GM10248 (cell line): ENCODE data around the gene FAM200B.

Experiments used
- CTCF ChIA-PET: fragments of 300-600 bp; sonication (Branson Sonifier 250); formaldehyde crosslinking; extraction: SDS; loops from one replicate; lab custom pipeline; 2021; ENCODE audit warnings: antibody characterized with exemption; lab: Yijun Ruan, JAX
- POLR2A ChIA-PET: fragments of 350-650 bp; sonication (Branson Sonifier 250); formaldehyde crosslinking; extraction: SDS; loops from one replicate; lab custom pipeline; 2020; ENCODE audit warnings: antibody characterized with exemption; lab: Yijun Ruan, JAX
- DNase-seq: peaks from one replicate; pipeline ENCODE4 v3.0.0; 2012; ENCODE audit errors: extremely low spot score
- CTCF ChIP-seq: IDR thresholded peaks from 2 replicates; pipeline ENCODE4 v1.5.1; 2012; ENCODE audit warnings: mild to moderate bottlenecking, low read depth; ENCODE audit errors: extremely low read depth, missing control alignments, control extremely low read depth

FAM200B gene

GRCh38 chr4:15691346-15692135 lies 9.9 kb downstream of the FAM200B start:
- CTCF ChIA-PET, result no interaction called here
- no peak for DNase-seq
- POLR2A ChIA-PET, result no interaction called here
- TF ChIP-seq CTCF, result no peak

- ChIA-PET POLR2A (no interaction called here), CTCF (interaction anchor here (1.1 kb wide), 1 partner anchor 9 kb away, joined by 4 read pairs; no protein-coding TSS in a partner anchor)
- no peak for TF ChIP-seq CTCF
- DNase-seq, result no peak
Measured at GRCh38 chr4:15692602-15693001, 11.0 kb downstream of the FAM200B start.

DNA sequence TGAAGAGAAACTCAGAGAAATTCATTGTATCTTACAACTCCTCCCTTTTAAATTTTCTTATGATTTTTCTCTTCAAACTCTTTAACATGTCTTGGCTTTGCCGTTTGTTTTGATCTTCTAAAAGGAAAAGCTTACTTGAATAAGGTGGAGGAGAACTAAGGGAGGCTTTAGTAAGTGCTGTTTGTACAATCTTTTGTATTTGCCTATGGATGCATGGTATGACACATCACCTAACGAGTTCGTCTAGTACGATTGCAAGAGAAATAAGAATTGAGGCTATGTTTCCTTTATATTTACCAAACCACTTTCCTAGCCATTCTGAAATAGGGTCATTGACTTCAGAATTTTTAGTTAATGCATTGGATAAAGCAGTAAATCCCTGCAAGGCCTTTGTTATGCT lies 12.8 kb downstream of the FAM200B start:
- CTCF ChIA-PET, result interaction anchor here (0.9 to 1.3 kb wide), 2 partner anchors 11 to 12 kb away, joined by 3 read pairs; no protein-coding TSS in a partner anchor
- no peak for TF ChIP-seq CTCF
- no peak for DNase-seq
- POLR2A ChIA-PET, result no interaction called here

- ChIA-PET POLR2A (no interaction called here), CTCF (interaction anchor here (0.9 to 1.3 kb wide), 2 partner anchors 10 to 12 kb away, joined by 3 read pairs; no protein-coding TSS in a partner anchor)
- no peak for DNase-seq
- TF ChIP-seq CTCF, result no peak
Measured at GRCh38 chr4:15695240-15695699, 13.6 kb downstream of the FAM200B start.

DNA sequence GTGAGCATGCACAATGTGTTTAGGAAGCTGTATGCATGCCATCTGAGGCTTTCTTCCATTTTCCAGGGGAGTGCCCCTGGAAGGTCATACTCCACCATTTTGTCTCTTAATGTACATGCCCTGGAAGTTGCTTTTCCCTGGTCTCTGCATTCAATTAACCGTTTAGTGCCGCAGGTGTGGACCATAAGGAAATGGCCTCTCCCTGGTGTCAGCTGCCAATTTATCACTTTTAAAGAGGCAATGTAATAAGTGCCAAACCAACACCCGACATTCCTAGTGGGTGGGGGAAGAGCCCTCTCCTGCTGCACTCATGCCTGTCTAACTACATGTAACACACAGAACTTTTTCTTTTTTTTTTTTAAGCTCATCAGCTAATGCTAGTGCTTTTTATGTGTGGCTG lies 14.1 kb downstream of the FAM200B start:
- POLR2A ChIA-PET, result no interaction called here
- no peak for DNase-seq
- CTCF ChIA-PET, result no interaction called here
- no peak for TF ChIP-seq CTCF

DNA sequence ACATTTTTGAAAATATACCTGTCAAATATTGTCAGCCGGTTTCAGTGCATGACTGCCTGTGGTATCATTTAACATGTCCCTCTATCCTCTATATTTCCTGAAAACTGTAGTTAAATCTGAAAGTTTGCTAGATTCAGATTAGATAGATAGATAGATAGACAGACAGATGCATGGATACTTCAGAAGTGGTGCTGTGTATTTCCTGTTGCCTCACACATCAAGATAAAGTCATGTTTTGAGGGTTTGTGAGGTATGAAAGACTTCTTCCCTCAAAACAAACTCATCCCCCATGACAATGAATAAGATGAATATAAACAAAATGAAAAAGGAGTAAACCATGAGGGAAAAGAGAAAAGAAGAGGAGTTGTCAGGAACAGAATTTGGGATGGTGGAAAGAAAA lies 15.2 kb downstream of the FAM200B start:
- DNase-seq, result no peak
- ChIA-PET POLR2A (no interaction called here), CTCF (no interaction called here)
- no peak for TF ChIP-seq CTCF
